GM18511 (cell line): ENCODE measurements around the gene LMO7.

Source experiments
- ATAC-seq: cut with Tn5 transposase; IDR thresholded peaks from one replicate; pipeline ENCODE4 v1.9.1; 2021; ENCODE audit warnings: mild to moderate bottlenecking, moderate library complexity; ENCODE audit not compliant: unreplicated experiment

Gene LMO7

DNA sequence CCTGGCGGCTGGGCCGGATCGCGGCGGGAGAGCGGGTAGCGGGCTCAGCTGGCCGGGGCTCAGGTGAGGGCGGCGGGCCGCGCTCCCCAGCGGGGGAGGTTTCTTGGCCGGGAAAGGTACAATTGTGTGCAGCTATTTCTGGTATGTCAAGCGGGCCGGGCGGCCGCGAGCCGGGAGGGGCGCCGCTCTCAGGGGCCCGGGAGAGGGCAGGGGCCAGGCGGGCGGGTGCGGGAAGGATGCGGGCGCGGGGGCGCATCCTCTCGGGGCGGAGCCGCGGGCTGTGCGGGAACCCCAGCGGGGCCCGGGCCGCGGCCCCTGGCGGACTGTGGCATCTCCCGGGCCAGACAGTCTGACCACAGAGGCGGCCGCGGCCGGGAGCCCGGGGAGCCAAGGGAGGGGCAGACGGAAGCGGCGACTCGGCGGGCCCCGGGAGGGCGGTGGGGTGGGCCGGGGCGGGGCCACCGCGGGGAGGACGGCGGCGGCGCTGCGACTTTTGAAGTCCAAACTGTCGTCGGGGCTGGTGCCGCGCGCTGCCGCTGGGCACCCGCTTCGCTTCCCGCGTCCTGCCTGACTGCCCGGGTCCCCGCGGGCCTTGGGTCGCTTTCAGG, at the start of gene LMO7:
Gene LMO7, plus strand, starts transcription at position 503 of the 608 bp plus-strand sequence. CDS start 328 bp downstream, outside the sequence.
- ATAC-seq = peak; percentile 73

- no peak for ATAC-seq
Observed at GRCh38 chr13:75587679-75588078, 48.5 kb upstream of the LMO7 start.

DNA sequence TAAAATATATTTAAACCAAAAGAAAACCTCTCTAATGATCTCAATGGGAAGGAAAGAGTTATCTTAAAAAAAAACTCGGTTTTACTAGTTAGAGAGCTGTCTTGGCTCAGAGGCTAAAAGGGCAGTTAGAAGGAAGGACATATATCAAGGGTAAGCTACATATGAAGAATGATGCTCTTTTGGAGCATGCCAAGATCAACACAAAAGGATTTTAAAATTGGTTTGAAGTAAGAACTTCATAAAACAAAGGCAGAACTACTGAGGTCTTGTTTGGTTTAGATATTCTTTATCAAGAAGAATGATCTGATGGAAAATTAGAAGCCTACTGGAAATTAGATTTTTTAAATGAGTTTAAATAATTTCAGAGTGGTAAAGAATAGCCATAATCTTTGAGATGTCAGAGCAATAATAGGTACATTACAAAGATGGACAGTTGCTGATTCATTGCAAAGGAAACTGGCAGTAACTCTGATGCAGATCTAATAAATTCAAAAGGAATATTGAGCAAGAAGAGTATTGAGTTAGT, 39.4 kb upstream of the LMO7 start:
- ATAC-seq = no peak

- ATAC-seq = no peak
Observed at GRCh38 chr13:75600371-75600770, 35.8 kb upstream of the LMO7 start.

DNA sequence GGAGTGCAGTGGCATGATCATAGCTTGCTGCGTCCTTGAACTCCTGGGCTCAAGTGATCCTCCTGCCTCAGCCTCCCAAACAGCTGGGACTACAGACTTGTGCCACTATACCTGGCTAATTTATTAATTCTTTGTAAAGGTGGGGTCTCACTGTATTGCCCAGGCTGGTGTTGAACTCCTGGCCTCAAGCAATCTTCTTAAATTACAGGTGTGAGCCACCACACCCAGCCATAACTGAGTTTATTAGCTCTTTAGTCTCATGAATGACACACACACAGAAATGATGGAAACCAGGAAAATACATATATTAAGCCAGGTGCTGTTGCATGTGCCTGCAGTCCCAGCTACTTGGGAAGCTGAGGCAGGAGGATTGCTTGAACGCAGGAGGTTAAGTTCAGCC, 33.1 kb upstream of the LMO7 start:
- ATAC-seq = no peak

- no peak for ATAC-seq
Observed at GRCh38 chr13:75607447-75607846, 28.7 kb upstream of the LMO7 start.

GRCh38 chr13:75610466-75610865, 25.7 kb upstream of the LMO7 start:
- ATAC-seq = no peak

GRCh38 chr13:75612354-75612753, 23.8 kb upstream of the LMO7 start:
- ATAC-seq = no peak

GRCh38 chr13:75617230-75617629, 18.9 kb upstream of the LMO7 start:
- ATAC-seq = no peak

DNA sequence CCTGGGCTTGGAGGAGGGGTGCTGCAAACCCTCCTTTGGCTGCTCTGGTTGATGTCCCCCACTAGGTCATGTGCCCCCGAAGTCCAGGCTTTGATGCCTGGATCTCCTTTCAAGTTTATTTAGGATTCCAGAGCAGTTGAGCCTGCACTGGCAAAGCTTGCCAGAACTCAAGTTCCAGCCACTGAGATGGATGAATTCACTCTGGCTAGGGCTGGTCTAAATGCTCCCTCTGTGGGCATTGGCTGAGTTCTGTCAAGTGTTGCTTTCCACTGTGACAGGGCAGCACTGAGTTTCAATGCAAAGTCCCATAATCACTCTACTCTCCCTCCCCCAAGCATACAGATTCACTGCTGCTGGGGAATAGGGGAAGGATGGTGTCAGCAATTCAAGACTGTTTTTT, 17.8 kb upstream of the LMO7 start:
- no peak for ATAC-seq

GRCh38 chr13:75620020-75620419, 16.1 kb upstream of the LMO7 start:
- no peak for ATAC-seq

GRCh38 chr13:75621147-75621546, 15.0 kb upstream of the LMO7 start:
- no peak for ATAC-seq

GRCh38 chr13:75628801-75629200, 7.3 kb upstream of the LMO7 start:
- no peak for ATAC-seq

- no peak for ATAC-seq
Observed at GRCh38 chr13:75633285-75633684, 2.8 kb upstream of the LMO7 start.

DNA sequence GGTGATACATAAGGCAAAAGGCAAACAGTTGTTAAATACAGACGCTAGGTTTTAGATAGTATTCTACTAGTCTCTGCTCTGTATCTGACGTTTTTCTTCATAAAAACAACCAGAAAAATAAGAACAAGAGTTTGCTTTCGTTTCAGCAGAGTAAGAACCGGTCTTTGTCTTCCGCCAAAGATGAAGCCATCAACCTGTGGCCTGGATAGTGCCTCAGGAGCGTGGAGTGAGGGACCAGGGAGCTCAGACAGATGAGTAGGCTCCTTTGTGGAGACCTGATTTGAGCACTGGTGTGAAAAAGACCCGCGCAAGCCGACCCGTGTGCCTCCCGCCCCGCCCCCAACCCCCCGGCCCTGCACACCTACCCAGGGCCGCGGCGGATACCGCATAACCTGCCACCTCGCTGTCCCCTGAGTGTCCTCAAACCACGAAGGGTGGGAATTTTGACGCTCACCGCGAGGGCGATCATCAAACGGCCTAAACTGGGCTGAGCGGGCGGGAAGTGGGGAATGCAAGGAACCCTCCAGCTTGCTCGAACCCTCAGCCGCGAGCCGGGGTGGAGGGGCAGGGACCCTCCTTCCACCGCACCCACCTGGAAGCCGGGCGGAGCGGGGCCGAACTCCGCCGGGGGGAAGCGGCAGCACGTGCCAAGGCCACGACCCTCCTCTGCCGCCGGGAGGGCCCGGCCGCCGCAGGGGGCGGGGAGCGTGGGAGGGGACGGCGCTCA, 866 bp upstream of the LMO7 start:
- ATAC-seq = no peak

- peak; percentile 58 for ATAC-seq
Observed at GRCh38 chr13:75636436-75637180, 478 bp downstream of the LMO7 start.

DNA sequence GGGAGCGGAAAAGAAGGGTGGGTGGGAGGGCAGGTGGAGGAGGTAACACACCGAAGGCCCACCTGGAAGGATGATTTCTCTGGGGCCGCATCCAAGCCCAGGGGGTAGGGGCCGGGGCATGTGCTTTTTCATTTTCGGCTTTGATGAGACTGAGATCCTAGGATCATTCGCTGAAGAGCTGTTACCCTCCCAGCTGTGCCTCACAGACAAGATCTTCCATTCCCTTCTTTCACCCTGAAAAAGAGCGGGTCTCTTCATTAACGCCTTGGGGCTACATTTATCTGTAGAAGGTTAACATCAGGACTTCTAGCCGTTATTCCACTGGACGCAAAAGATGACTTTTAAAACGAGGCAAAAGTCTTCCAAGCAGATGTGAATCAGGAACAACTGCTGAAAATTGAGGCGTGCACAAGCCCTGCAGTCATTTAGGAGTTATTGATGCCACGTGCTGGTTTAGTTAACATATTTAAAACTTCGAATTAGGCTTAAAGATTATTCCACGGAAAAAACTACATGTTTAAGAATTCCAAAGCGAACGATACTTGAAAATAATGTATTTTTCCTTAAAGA, 1.1 kb downstream of the LMO7 start:
- ATAC-seq = peak; percentile 1

GRCh38 chr13:75639454-75639853, 3.3 kb downstream of the LMO7 start:
- ATAC-seq = no peak

DNA sequence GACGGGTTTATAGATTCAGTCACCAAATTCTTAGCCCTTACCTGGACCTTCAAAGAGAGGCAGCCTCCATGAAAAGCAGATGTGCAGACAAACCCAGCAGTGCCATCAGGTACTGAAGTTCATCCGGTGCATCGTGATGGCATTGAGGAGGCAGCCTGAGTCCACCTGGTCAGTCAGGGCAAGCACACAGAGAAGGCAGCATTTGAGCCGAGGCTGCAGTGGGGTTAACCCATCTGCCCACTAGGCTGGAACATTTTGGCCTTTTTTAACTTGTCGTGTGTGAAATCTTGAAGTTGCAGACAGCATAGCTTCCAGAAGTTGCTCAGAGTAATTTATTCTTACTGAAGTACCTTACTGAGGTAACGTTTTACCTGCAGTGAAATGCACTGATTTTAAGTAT, 4.9 kb downstream of the LMO7 start:
- no peak for ATAC-seq

DNA sequence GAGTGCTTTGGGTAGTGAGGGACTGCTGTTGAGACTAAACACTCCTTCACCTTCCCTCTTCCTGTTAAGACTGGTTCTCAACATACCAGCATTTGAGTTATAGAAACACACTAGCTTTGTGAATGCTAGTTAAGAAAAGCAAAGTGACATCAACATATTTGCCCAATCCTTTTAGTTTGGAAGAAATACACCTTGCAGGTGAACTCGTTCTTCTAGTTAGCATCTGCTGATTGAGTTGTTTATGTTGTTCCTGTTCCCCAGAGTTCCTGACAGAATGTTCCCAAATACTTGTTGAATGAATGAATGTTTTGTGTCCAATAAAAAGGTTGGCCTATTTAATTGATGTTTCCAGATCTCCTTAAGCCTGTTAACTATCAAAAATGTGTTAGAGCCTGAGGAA, 7.1 kb downstream of the LMO7 start:
- ATAC-seq = no peak

- ATAC-seq = no peak
Observed at GRCh38 chr13:75643693-75644092, 7.6 kb downstream of the LMO7 start.
